GM12874 (cell line): Measurements from ENCODE around the gene ZIC2.

ENCODE experiments used
- CTCF ChIP-seq: IDR thresholded peaks from 2 replicates; pipeline ENCODE4 v1.5.1; 2011; ENCODE audit warnings: low read depth, mild to moderate bottlenecking, control low read depth, low read length, moderate library complexity; ENCODE audit not compliant: insufficient read depth

Gene ZIC2

DNA sequence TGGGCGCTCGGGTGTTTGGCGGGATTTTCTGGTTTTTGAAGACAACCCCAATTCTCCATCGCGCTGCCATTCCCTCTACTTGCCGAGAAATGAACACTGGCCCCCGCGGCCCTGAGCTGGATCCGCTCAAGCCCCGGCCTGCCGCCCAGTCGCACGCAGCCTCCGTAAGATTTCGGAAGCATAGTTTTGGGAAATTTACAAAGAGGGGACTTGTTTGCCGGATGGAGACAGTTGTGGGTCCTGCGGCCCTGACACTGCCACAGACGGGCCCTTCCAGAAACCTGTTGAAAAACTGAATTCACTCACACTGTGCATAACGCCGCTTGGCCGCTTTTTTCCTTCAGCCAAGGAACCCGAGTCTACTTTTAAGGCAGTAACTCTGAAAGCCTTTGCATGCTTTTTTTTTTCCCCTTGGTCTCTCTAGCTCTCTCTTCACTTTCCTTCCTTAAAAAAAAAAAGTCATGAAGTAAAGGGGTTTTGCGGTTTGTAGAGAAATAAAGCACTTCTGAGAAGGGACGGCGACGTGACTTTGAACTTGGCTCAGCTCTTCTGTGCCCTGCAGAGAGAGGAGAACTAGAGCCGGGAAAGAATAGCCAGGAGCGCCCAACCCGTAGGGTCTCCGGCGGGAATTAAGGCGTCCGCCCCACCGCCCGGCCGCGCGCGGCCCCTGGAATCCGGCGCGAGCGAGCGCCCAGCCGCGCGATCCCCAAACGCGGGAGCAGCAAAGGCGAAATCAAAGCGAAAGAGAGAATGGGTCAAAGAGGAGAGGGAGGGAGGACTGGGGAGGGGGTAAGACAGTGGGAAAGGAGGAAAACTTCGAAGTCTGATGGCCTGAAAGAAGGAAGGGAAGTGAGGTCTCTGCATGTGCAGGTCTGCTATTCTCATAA, 3.4 kb upstream of the ZIC2 start:
- no peak for TF ChIP-seq CTCF

- no peak for TF ChIP-seq CTCF
These were observed 2.7 kb upstream of the ZIC2 start for GRCh38 chr13:99978799-99979452.

- TF ChIP-seq CTCF, result no peak
These were observed 2.0 kb upstream of the ZIC2 start for GRCh38 chr13:99979453-99980200.

DNA sequence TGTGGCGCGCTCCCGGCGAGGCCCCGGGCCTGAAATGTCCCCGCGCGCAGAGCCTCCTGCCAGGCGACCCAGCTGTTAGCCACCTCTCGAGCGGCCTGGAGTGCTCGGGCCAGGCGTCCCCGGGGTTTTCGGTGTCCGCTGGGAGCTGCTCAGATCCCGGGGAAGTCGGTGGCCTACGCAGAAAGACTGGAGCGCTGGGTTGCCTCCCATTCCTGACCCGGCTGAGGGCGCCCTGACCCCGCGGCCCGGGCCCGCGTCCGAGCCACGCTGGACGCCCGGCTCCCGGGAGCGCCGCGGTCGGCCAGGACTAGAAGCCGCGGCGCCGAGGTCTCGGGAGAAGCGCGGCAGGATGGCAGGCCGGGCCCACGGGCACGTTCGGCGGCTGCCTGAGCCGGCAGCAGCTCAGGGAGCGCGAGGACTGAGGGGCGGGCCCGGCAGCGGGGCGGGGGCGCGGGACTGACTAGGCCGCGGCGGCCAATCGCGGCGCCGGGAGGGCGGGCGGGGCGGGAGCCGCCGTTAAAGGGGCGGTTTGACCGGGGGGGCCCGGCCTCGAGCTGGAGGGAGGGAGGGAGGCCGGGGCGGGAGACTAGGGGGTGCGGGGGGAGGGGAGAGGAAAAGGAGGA, 1.3 kb upstream of the ZIC2 start:
- TF ChIP-seq CTCF, result no peak

- TF ChIP-seq CTCF, result no peak
These were observed 505 bp upstream of the ZIC2 start for GRCh38 chr13:99980824-99981734.

- TF ChIP-seq CTCF, result no peak
These were observed 599 bp downstream of the ZIC2 start for GRCh38 chr13:99982036-99982730.
